Vagina (tissue), 2 donors: ENCODE data around the gene CHPT1.
"Not testable (repeated sequence)": the region's sequence is repeated elsewhere in the genome, so short reads cannot be mapped to it uniquely, and the experiment has no call there.

Experiments used
- CTCF ChIP-seq, 3 experiments: fragments of 450-650 bp in 2 of 3; fragments of 200-600 bp in 1 of 3; sonication (generic) in 1 of 3; IDR thresholded peaks; one replicate each; pipeline ENCODE4 v1.5.1; 2017 to 2019; ENCODE audit warnings: antibody characterized with exemption in 3 of 3, mild to moderate bottlenecking in 2 of 3, moderate library complexity in 2 of 3
- POLR2A ChIP-seq, 2 donors: fragments of 450-650 bp; IDR thresholded peaks; one replicate each; pipeline ENCODE4 v1.6.1; 2017; ENCODE audit warnings: antibody characterized with exemption in 2 of 2, mild to moderate bottlenecking in 2 of 2, moderate library complexity in 2 of 2

- TF ChIP-seq CTCF, POLR2A (IDR thresholded peaks at IDR 0.05): not testable (repeated sequence)
Observed at GRCh38 chr12:101676497-101676896, 20.9 kb upstream of the CHPT1 start.
